ENCODE results near the gene TTK. TPM values are rescaled to one million over a fixed set of nuclear protein-coding genes. Genes with fewer than 3 reads are reported as not detected.

The TTK gene
- total and polyA plus RNA-seq, 12 donors, result 0.12 to 10.6 (median 1.0) TPM

DNA sequence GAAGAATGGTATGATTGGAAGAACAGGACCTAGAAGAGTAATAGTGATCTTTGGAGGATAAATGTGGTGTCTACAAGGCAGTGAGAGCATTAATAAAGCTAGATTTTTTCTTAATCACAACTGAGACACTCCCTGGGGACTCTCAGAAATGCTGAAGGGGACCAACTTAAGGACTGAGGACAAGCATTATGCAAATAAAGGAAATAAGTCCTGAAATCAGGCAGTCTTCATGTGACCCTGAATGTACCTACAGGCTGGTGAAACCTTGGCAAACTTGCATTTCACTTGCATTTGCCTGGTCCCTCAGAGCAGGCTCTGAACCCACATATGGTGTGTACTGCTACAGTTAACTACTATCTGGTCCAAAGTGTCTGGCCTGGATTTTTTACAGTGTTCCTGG is 19.3 kb upstream of the TTK start:
- no peaks in the 10 kb centered on the region for H3K4me1 ChIP-seq (replicated peaks in 1 of 2)
- no peak overlapping the region for H3K27ac ChIP-seq
- no peaks in the 10 kb centered on the region for H3K27me3 ChIP-seq
- TF ChIP-seq, protein P1, sequence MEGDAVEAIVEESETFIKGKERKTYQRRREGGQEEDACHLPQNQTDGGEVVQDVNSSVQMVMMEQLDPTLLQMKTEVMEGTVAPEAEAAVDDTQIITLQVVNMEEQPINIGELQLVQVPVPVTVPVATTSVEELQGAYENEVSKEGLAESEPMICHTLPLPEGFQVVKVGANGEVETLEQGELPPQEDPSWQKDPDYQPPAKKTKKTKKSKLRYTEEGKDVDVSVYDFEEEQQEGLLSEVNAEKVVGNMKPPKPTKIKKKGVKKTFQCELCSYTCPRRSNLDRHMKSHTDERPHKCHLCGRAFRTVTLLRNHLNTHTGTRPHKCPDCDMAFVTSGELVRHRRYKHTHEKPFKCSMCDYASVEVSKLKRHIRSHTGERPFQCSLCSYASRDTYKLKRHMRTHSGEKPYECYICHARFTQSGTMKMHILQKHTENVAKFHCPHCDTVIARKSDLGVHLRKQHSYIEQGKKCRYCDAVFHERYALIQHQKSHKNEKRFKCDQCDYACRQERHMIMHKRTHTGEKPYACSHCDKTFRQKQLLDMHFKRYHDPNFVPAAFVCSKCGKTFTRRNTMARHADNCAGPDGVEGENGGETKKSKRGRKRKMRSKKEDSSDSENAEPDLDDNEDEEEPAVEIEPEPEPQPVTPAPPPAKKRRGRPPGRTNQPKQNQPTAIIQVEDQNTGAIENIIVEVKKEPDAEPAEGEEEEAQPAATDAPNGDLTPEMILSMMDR (IDR thresholded peaks at IDR 0.05), result no peak
- TF ChIP-seq POLR2A (IDR thresholded peaks at IDR 0.05), result no peak
- intact Hi-C loops (cut with DNase I), result no loop called here
- no peaks in the 10 kb centered on the region for H3K36me3 ChIP-seq (replicated peaks in 1 of 2)
- H3K9me3 ChIP-seq (replicated peaks in 1 of 3), result no peaks in the 10 kb centered on the region
- no peak for DNase-seq
- no peak overlapping the region for H3K4me3 ChIP-seq

DNA sequence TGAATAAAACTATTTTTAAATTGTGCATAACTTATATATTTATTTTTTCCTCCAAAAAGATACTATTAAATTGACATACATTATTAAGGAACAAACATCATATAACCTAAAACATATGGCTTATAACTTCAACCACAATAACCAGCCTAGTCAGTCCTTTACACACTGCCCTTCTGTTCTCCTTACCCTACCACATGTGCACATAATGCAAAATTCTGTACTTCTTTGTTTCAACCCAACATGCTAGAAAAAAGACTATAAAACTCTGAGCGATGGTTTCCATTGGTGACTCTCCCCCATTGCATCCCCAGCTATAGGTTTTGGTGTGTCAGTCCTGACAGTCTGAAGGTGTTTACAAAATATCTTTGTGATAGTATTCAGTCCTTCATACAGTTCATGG is 14.8 kb upstream of the TTK start:
- intact Hi-C loops (cut with DNase I), result no loop called here
- Histone ChIP-seq H3K4me1 (replicated peaks in 1 of 2) (no peaks in the 10 kb centered on the region), H3K4me3 (no peak overlapping the region), H3K27me3 (no peaks in the 10 kb centered on the region), H3K36me3 (replicated peaks in 1 of 2) (no peaks in the 10 kb centered on the region), H3K27ac (no peak overlapping the region), H3K9me3 (replicated peaks in 1 of 3) (no peaks in the 10 kb centered on the region)
- WGBS, 4 donors, result 72 to 92% (median 88%) methylated on average over 1 of the region's 1 CpG
- no peak for DNase-seq
- TF ChIP-seq, protein P1 (IDR thresholded peaks at IDR 0.05), result no peak
- no peak for TF ChIP-seq POLR2A (IDR thresholded peaks at IDR 0.05)

- Histone ChIP-seq H3K27ac (no peak overlapping the region), H3K36me3 (replicated peaks in 1 of 2) (no peaks in the 10 kb centered on the region), H3K4me1 (replicated peaks in 1 of 2) (no peaks in the 10 kb centered on the region), H3K4me3 (no peak overlapping the region), H3K9me3 (replicated peaks in 1 of 3) (no peaks in the 10 kb centered on the region), H3K27me3 (no peaks in the 10 kb centered on the region)
- intact Hi-C loops (cut with DNase I), result no loop called here
- no peak for DNase-seq
- no peak for TF ChIP-seq POLR2A (IDR thresholded peaks at IDR 0.05)
- TF ChIP-seq, protein P1 (IDR thresholded peaks at IDR 0.05), result no peak
- 51 to 70% (median 56%) methylated on average over 2 of the region's 2 CpGs for WGBS, 4 donors
These were observed 11.2 kb upstream of the TTK start for GRCh38 chr6:79993012-79993910.

DNA sequence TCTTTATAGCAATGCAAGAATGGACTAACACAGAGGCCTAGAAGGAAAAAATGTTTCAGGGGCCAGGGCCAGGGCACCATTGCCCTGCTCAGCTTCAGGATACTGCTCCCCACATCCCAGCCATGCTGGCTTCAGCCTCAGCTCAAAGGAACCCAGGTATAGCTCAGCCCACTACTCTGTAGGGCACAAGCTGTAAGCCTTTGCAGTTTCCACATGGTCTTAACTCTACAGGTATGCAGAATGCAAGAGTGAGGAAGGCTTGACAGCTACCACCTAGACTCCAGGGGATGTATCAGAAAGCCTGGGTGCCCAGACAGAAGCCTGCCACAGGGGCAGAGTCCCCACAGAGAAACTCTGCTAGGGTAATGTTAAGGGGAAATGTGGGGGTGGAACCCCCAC is 10.5 kb upstream of the TTK start:
- no peaks in the 10 kb centered on the region for H3K9me3 ChIP-seq (replicated peaks in 1 of 3)
- no peak overlapping the region for H3K27ac ChIP-seq
- no peaks in the 10 kb centered on the region for H3K27me3 ChIP-seq
- H3K4me1 ChIP-seq (replicated peaks in 1 of 2), result no peaks in the 10 kb centered on the region
- TF ChIP-seq, protein P1 (IDR thresholded peaks at IDR 0.05), result no peak
- TF ChIP-seq POLR2A (IDR thresholded peaks at IDR 0.05), result no peak
- no peak for DNase-seq
- no peaks in the 10 kb centered on the region for H3K36me3 ChIP-seq (replicated peaks in 1 of 2)
- intact Hi-C loops (cut with DNase I), result no loop called here
- H3K4me3 ChIP-seq, result no peak overlapping the region
